Endothelial cell of umbilical vein (primary cell): ENCODE data around the gene ASB7. TPM values are rescaled to one million over a fixed set of nuclear protein-coding genes. Genes with fewer than 3 reads are reported as not detected.

Experiments used
- BruUV-seq: library from RNA; stranded (reverse); fragments of 400-500 nt; replicated peaks from 2 replicates; lab custom pipeline; 2021; lab: Mats Ljungman, UMichigan
- CTCF ChIA-PET: fragments of 300-600, 350-600 bp; sonication (Branson Sonifier 250); formaldehyde crosslinking; loops from one replicate; lab custom pipeline; 2021; ENCODE audit warnings: antibody characterized with exemption, inconsistent platforms; lab: Charles Lee
- POLR2A ChIA-PET: fragments of 300-600, 350-600 bp; sonication (Branson Sonifier 250); formaldehyde crosslinking; loops from one replicate; lab custom pipeline; 2021; ENCODE audit warnings: antibody characterized with exemption, inconsistent platforms; lab: Charles Lee
- DNase-seq: peaks from one replicate; pipeline ENCODE4 v3.0.0-alpha.2; 2011; ENCODE audit warnings: low read depth, low spot score
- FAIRE-seq: peaks from 2 replicates; lab custom pipeline; 2011; peaks lifted over from hg19 to GRCh38; lab: Jason Lieb, UNC
- H2AFZ ChIP-seq: 2 replicates; pipeline ENCODE4 v1.6.0; 2012; ENCODE audit warnings: low read depth, low read length, control low read depth, inconsistent platforms
- H3K27ac ChIP-seq: 2 replicates; pipeline ENCODE4 v1.5.1; 2011; ENCODE audit warnings: low read depth, mild to moderate bottlenecking, control low read depth, low read length, moderate library complexity; ENCODE audit not compliant: insufficient read depth
- H3K27me3 ChIP-seq, 2 experiments: 2 replicates each; pipeline versions ENCODE4 v1.6.0 to v1.6.1; 2011; ENCODE audit warnings: low read length in 2 of 2, mixed read lengths in 1 of 2; ENCODE audit not compliant: control insufficient read depth in 2 of 2, insufficient read depth in 2 of 2
- H3K36me3 ChIP-seq, 2 experiments: 2 replicates in 1 of 2; 3 replicates in 1 of 2; pipeline ENCODE4 v1.5.1; 2011; ENCODE audit warnings: low read length in 2 of 2, mild to moderate bottlenecking in 1 of 2, moderate library complexity in 1 of 2; ENCODE audit not compliant: control insufficient read depth in 2 of 2, insufficient read depth in 2 of 2; ENCODE audit errors: extremely low read depth in 1 of 2
- H3K4me1 ChIP-seq: 3 replicates; pipeline ENCODE4 v1.5.1; 2011; ENCODE audit warnings: mild to moderate bottlenecking, low read length; ENCODE audit not compliant: control insufficient read depth, insufficient read depth; ENCODE audit errors: extremely low read depth
- H3K4me2 ChIP-seq: 2 replicates; pipeline ENCODE4 v1.6.1; 2011; ENCODE audit warnings: low read length, control low read depth, mixed read lengths; ENCODE audit not compliant: insufficient read depth
- H3K4me3 ChIP-seq, 3 experiments: fragments of 200-600 bp in 1 of 3; sonication (generic), shearing (Covaris generic) in 1 of 3; replicated peaks in 1 of 3; 2 replicates each; pipeline ENCODE4 v1.5.1; 2011 to 2016; ENCODE audit warnings: control low read depth in 3 of 3, low read length in 3 of 3, mild to moderate bottlenecking in 2 of 3, inconsistent platforms in 1 of 3, low read depth in 1 of 3, moderate library complexity in 1 of 3; ENCODE audit not compliant: insufficient read depth in 1 of 3
- H3K79me2 ChIP-seq: 2 replicates; pipeline ENCODE4 v1.6.0; 2012; ENCODE audit warnings: low read length, inconsistent platforms; ENCODE audit not compliant: control insufficient read depth, insufficient read depth
- H3K9ac ChIP-seq: replicated peaks from 2 replicates; pipeline ENCODE3; 2011; ENCODE audit warnings: low read length, control low read depth; ENCODE audit not compliant: insufficient read depth; ENCODE audit errors: extremely low read depth
- H3K9me1 ChIP-seq: replicated peaks from 3 replicates; pipeline ENCODE4 v1.6.0; 2011; ENCODE audit warnings: mild to moderate bottlenecking, low read length; ENCODE audit not compliant: control insufficient read depth, insufficient read depth; ENCODE audit errors: extremely low read depth
- H3K9me3 ChIP-seq: replicated peaks from 2 replicates; pipeline ENCODE4 v1.5.1; 2012; ENCODE audit warnings: low read length, inconsistent platforms; ENCODE audit not compliant: control insufficient read depth, insufficient read depth
- H4K20me1 ChIP-seq: replicated peaks from 2 replicates; pipeline ENCODE3; 2011; ENCODE audit warnings: mild to moderate bottlenecking, low read length; ENCODE audit not compliant: control insufficient read depth, insufficient read depth; ENCODE audit errors: extremely low read depth
- EZH2 ChIP-seq: IDR thresholded peaks from 2 replicates; pipeline ENCODE4 v1.6.1; 2012; ENCODE audit warnings: borderline replicate concordance, low read depth, mild to moderate bottlenecking, moderate library complexity, low read length, inconsistent platforms; ENCODE audit not compliant: severe bottlenecking
- FOS ChIP-seq: IDR thresholded peaks from 2 replicates; pipeline ENCODE4 v1.6.1; 2011; ENCODE audit warnings: mild to moderate bottlenecking, low read length, moderate library complexity, borderline replicate concordance; ENCODE audit not compliant: insufficient read depth
- GATA2 ChIP-seq: IDR thresholded peaks from 2 replicates; pipeline ENCODE4 v1.7.0; 2011; ENCODE audit warnings: low read depth, mild to moderate bottlenecking, moderate library complexity, mixed read lengths, low read length; ENCODE audit not compliant: insufficient read length, insufficient read depth
- JUN ChIP-seq: IDR thresholded peaks from 2 replicates; pipeline ENCODE4 v1.6.1; 2011; ENCODE audit warnings: borderline replicate concordance, low read depth; ENCODE audit not compliant: insufficient read length, insufficient read depth
- MYC ChIP-seq: IDR thresholded peaks from one replicate; pipeline ENCODE4 v1.6.1; 2011; ENCODE audit warnings: mild to moderate bottlenecking, low read depth, low read length
- POLR2A ChIP-seq: IDR thresholded peaks from 2 replicates; pipeline ENCODE4 v1.6.1; 2012; ENCODE audit warnings: low read depth, mild to moderate bottlenecking, control low read depth, low read length
- POLR2AphosphoS5 ChIP-seq: IDR thresholded peaks from 2 replicates; pipeline ENCODE4 v1.6.1; 2012; ENCODE audit warnings: low read depth, mild to moderate bottlenecking, control low read depth, low read length, moderate library complexity; ENCODE audit not compliant: insufficient read depth
- dilution Hi-C: fragments of 300-500 bp; cut with MboI; formaldehyde crosslinking; loops from one replicate; pipeline ENCODE4 v1.15.0; 2019; ENCODE audit warnings: low sequenced_read_pairs; ENCODE audit not compliant: extremely low pct_ligation_motif_present
- intact Hi-C: fragments of 100-400 bp; cut with micrococcal nuclease; formaldehyde crosslinking; loops from one replicate; pipeline ENCODE4 v1.10.0; 2022
- polyA plus RNA-seq, 4 experiments: library from polyadenylated mRNA; depleted of rRNA in 3 of 4; stranded (reverse) in 3 of 4; unstranded in 1 of 4; fragments of >200 nt; gene quantifications; 2 replicates each; pipeline versions ENCODE4 v1.2.1 to v1.2.3, GENCODE V29; 2011 to 2012; ENCODE audit warnings: missing spikeins in 1 of 4
- total RNA-seq: library from RNA; stranded (reverse); gene quantifications from 2 replicates; pipeline ENCODE4 v1.2.3, GENCODE V29; 2021
- TF ChIP-seq, protein P1 (sequence below), 2 donors: IDR thresholded peaks; 1 replicate in 1 of 2; 2 replicates in 1 of 2; pipeline ENCODE4 v1.5.1; 2011; ENCODE audit warnings: low read length in 2 of 2, mild to moderate bottlenecking in 2 of 2, moderate library complexity in 2 of 2, control low read depth in 1 of 2, inconsistent platforms in 1 of 2, low read depth in 1 of 2; ENCODE audit not compliant: insufficient read depth in 1 of 2; ENCODE audit errors: extremely low read depth in 1 of 2
- TF ChIP-seq, protein P2 (sequence below): IDR thresholded peaks from 2 replicates; pipeline ENCODE4 v1.6.1; 2011; ENCODE audit not compliant: insufficient read depth, insufficient read length

ASB7 gene
- total and polyA plus RNA-seq, 2 donors (not counting 3 experiments of a cell fraction or from before 2014, with no cell fraction given) = 6.8 to 13.3 TPM

DNA sequence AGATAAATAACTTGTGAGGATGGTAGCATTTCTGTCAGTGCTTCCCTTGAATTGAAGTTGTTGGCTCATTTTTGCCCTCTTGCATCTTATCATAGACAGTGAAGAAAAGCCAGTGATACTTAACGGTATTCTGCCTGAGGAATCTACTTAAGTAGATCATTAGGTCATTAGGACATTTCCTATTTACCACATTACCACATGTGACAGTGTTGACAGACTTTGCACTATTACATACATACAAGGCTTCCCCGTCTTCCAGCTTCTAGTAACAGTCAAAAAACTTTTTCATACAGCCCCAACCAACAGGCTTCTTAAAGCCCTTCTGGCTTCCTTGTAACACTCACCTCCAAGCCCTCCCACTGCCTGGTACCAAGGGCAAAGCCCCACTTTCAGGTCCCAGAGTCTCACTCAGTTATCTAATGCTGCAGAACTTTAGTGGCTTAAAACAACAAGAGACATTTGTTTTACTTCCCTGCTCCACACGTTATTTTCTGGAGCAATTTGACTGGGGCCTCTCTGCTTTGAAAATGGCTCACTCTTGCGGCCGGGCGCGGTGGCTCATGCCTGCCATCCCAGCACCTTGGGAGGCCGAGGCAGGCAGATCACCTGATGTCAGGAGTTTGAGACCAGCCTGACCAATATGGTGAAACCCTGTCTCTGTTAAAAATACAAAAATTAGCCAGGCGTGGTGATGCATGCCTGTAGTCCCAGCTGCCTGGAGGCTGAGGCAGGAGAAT is 40.0 kb downstream of the ASB7 start:
- Histone ChIP-seq H3K4me3 (no peak overlapping the region), H3K4me2 (no peak overlapping the region), H3K9me3 (no peaks in the 10 kb centered on the region), H3K79me2 (peaks cover 10% of the 10 kb centered on the region), H3K27me3 (no peaks in the 10 kb centered on the region), H3K4me1 (no peaks in the 10 kb centered on the region), H3K9me1 (no peaks in the 10 kb centered on the region), H3K36me3 (no peaks in the 10 kb centered on the region), H3K9ac (no peak overlapping the region), H3K27ac (no peak overlapping the region), H2AFZ (no peak overlapping the region), H4K20me1 (peaks cover 2% of the 10 kb centered on the region)
- ChIA-PET CTCF (no interaction called here), POLR2A (no interaction called here)
- DNase-seq (no peak), FAIRE-seq (no peak)
- intact Hi-C loops (no loop called here), dilution Hi-C loops (no loop called here)
- no TSS peak for BruUV-seq
- no peak for TF ChIP-seq FOS
- no peak for TF ChIP-seq MYC
- TF ChIP-seq, protein P1, sequence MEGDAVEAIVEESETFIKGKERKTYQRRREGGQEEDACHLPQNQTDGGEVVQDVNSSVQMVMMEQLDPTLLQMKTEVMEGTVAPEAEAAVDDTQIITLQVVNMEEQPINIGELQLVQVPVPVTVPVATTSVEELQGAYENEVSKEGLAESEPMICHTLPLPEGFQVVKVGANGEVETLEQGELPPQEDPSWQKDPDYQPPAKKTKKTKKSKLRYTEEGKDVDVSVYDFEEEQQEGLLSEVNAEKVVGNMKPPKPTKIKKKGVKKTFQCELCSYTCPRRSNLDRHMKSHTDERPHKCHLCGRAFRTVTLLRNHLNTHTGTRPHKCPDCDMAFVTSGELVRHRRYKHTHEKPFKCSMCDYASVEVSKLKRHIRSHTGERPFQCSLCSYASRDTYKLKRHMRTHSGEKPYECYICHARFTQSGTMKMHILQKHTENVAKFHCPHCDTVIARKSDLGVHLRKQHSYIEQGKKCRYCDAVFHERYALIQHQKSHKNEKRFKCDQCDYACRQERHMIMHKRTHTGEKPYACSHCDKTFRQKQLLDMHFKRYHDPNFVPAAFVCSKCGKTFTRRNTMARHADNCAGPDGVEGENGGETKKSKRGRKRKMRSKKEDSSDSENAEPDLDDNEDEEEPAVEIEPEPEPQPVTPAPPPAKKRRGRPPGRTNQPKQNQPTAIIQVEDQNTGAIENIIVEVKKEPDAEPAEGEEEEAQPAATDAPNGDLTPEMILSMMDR (IDR thresholded peaks at IDR 0.05; ENCODE audit: extremely low read depth in 1 of 2, insufficient read depth in 1 of 2, low read depth in 1 of 2, low read length in 2 of 2) = no peak
- no peak for TF ChIP-seq GATA2
- TF ChIP-seq JUN = no peak
- TF ChIP-seq, protein P2, sequence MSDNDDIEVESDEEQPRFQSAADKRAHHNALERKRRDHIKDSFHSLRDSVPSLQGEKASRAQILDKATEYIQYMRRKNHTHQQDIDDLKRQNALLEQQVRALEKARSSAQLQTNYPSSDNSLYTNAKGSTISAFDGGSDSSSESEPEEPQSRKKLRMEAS = no peak
- no peak for TF ChIP-seq EZH2
- no peak for TF ChIP-seq POLR2A
- no peak for TF ChIP-seq POLR2AphosphoS5
